NB4 (cell line): ENCODE measurements around the gene SMO.

ENCODE experiments used
- CTCF ChIP-seq: IDR thresholded peaks from one replicate; pipeline ENCODE4 v1.5.1; 2012; ENCODE audit warnings: low read depth, low read length
- MAX ChIP-seq: IDR thresholded peaks from 2 replicates; pipeline ENCODE4 v1.6.1; 2011; ENCODE audit warnings: low read depth, low read length
- POLR2A ChIP-seq: IDR thresholded peaks from 2 replicates; pipeline ENCODE4 v1.6.1; 2011; ENCODE audit warnings: mild to moderate bottlenecking; ENCODE audit not compliant: insufficient read length; ENCODE audit errors: extremely low read depth

GRCh38 chr7:129212596-129212995, 24.2 kb downstream of the SMO start:
- TF ChIP-seq MAX = no peak
- no peak for TF ChIP-seq POLR2A
- TF ChIP-seq CTCF = no peak
